ENCODE measurements around the gene HELQ.

GRCh38 chr4:83504996-83505395 lies 49.4 kb upstream of the HELQ start:
- no peak for TF ChIP-seq CTCF (IDR thresholded peaks at IDR 0.05)
- TF ChIP-seq POLR2AphosphoS5 (IDR thresholded peaks at IDR 0.05; ENCODE audit: low read depth, low read length), result no peak
- TF ChIP-seq SIN3A (IDR thresholded peaks at IDR 0.05; ENCODE audit: borderline replicate concordance, insufficient read depth, low read depth, low read length), result no peak
- TF ChIP-seq, protein P1, sequence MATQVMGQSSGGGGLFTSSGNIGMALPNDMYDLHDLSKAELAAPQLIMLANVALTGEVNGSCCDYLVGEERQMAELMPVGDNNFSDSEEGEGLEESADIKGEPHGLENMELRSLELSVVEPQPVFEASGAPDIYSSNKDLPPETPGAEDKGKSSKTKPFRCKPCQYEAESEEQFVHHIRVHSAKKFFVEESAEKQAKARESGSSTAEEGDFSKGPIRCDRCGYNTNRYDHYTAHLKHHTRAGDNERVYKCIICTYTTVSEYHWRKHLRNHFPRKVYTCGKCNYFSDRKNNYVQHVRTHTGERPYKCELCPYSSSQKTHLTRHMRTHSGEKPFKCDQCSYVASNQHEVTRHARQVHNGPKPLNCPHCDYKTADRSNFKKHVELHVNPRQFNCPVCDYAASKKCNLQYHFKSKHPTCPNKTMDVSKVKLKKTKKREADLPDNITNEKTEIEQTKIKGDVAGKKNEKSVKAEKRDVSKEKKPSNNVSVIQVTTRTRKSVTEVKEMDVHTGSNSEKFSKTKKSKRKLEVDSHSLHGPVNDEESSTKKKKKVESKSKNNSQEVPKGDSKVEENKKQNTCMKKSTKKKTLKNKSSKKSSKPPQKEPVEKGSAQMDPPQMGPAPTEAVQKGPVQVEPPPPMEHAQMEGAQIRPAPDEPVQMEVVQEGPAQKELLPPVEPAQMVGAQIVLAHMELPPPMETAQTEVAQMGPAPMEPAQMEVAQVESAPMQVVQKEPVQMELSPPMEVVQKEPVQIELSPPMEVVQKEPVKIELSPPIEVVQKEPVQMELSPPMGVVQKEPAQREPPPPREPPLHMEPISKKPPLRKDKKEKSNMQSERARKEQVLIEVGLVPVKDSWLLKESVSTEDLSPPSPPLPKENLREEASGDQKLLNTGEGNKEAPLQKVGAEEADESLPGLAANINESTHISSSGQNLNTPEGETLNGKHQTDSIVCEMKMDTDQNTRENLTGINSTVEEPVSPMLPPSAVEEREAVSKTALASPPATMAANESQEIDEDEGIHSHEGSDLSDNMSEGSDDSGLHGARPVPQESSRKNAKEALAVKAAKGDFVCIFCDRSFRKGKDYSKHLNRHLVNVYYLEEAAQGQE (IDR thresholded peaks at IDR 0.05; ENCODE audit: insufficient read depth in 1 of 2, low read depth in 2 of 2, low read length in 1 of 2), result no peak
